Thyroid gland (tissue), 4 donors: ENCODE results near the gene DPP10.

Source experiments
- CTCF ChIP-seq, 6 experiments: fragments of 200-600 bp in 3 of 6; fragments of 450-650 bp in 3 of 6; sonication (generic) in 3 of 6; IDR thresholded peaks; one replicate each; pipeline ENCODE4 v1.5.1; 2016 to 2019; ENCODE audit warnings: antibody characterized with exemption in 6 of 6, mild to moderate bottlenecking in 2 of 6, inconsistent platforms in 1 of 6, moderate library complexity in 1 of 6
- POLR2A ChIP-seq, 2 donors: fragments of 450-650 bp; IDR thresholded peaks; one replicate each; pipeline ENCODE4 v1.6.1; 2017; ENCODE audit warnings: antibody characterized with exemption in 2 of 2, mild to moderate bottlenecking in 2 of 2, moderate library complexity in 1 of 2

GRCh38 chr2:115183144-115183543 is 740.7 kb downstream of the DPP10 start:
- TF ChIP-seq CTCF (IDR thresholded peaks at IDR 0.05) (no peak), POLR2A (IDR thresholded peaks at IDR 0.05) (no peak)
